GM18907 (cell line): ENCODE data around the gene ASIC2.

Source experiments
- ATAC-seq: cut with Tn5 transposase; IDR thresholded peaks from one replicate; pipeline ENCODE4 v1.9.1; 2021; ENCODE audit warnings: mild to moderate bottlenecking, moderate library complexity; ENCODE audit not compliant: unreplicated experiment

The ASIC2 gene

DNA sequence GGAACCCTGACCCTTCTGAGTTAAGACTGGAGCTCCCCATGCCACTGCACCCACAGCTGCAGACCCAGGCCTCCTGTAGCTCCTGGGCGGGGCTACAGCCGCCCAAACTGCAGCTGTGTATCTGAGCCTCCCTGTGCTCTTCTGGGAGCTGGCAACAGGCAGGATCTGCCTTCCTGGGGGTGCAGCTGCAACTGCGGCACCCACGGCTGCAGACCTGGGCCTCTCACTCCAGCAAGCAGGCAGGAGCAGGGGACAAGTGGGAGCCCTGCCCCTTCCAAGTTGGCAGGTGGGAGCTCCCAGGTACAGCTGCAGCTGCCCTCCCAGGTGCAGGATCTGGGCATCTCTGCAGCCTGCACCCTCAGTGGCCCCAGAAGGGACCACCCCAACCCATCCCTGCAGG is 259.9 kb downstream of the ASIC2 start:
- ATAC-seq: no peak

DNA sequence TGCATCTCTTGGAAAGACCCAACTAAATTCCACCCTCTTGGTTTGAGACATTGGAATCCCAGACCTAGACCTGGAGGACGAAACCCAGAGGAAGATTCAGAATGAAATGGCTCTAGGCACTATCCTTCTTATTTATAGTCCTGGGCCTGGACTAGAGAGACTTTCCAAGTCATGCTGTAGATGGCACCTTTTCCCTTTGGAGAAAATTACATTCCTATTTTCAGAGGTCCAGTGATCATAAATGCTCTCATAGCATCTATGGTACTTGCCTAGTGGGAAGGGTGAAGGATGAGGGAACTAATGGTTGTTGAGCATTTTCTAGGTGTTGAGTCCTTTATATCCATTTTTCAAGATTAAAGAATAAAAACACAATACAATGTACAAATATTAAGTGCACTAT is 264.3 kb downstream of the ASIC2 start:
- ATAC-seq: no peak

DNA sequence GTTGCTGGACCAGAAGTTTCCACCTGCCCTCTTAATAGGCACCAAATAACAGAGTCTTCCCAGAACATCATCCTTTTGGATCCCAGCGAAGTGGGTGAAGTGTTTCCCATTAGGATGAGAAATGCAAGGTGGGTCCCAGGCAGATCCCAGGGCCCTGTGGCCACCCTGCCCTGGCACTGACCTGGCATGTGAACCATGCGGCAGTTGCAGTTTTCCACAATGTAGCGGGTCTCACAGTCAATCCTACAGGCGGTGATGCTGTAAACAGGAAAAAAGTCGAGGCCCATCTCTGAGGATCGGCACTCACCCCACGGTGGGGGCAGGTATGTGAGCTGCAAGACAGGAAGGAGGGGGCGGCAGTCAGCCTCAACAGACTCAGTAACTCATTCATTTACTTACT is 265.0 kb downstream of the ASIC2 start:
- ATAC-seq: no peak

DNA sequence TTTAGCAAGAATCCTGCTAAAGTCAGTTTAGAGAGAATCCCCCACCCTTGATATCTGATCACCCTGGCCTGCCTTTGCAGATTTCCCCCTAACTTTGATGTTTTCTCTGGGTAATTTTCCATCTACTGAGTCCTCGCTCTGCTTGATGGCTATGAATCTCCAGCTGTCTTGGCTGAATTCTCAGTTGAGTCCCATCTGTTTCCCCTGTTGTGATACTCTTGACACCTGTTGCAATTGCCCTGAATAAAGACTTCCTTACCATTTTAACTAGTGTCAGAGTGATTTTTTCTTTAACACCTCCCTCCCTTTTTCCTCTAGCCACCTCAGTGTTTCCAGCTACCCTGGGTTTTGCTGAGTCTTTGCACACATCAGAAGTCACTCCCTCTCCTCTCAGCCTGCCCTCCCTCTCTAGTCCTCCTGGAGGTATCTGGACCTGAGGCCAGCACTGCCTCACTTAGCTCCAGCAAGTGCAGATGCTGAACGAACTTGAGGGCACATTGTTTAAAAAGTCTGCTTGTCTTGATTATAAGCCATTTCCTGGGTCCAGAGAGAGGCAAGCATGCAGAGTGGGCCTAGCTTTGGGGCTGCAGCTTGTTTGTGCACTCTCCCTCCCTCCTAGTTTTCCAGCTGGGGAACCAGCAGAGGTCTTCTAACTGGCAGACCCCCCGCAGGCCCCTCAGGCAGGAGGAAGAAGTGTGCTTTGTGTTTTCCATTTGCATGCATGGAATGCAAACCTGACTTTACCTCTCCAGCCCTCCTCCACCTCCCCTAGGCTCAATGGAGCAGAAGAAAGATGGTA is 268.2 kb downstream of the ASIC2 start:
- no peak for ATAC-seq

DNA sequence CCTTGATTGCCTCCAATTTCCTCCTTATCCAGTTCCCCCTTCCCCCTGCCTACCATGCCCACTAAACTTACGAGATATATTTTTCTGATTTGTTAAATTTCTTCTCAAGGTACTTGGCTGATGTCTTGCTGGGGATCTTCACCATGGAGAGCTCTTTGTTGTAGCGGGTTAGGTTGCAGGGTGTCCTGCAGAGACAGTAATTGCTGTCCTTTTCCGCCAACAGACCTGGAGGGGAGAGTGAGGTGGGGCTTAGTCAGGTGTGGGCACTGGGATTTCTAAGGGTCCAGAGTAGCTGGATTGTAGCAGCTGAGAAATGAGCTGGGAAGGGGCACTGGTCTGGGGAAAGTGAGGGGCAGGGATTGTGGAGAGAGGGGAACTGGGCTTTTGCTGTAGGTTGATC is 269.3 kb downstream of the ASIC2 start:
- ATAC-seq: no peak

DNA sequence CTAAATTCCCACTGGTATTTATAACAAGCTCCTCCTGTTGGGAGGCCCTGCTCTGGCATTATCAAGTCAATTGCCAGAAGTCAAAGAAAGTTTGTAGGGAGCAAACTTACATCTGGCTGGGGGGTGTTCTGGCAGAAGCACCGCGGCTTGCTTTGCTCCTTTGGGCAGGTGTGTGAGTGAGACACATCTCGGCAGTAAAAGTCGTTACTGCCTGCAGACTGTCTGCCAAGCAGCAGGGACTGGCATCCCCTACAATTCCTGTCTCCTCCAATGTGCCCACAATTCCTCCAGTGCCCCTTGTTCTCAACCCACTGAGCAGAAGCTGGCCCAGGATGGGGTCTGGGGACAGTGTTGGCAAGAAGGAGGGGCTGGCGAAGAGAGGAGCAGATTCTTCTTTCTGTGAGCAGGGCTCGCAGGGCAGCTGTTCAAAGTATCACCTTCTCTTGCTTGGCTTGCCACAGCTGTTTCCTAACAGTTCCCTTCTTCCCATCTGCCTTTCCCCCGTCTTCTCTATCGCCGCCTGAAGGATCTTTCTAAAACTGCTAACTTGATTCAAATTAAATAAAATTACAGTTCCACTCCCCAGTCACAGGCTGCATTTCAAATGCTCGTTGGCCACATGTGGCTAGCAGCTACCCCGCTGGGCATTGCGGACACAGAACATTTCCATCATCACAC is 271.2 kb downstream of the ASIC2 start:
- no peak for ATAC-seq

DNA sequence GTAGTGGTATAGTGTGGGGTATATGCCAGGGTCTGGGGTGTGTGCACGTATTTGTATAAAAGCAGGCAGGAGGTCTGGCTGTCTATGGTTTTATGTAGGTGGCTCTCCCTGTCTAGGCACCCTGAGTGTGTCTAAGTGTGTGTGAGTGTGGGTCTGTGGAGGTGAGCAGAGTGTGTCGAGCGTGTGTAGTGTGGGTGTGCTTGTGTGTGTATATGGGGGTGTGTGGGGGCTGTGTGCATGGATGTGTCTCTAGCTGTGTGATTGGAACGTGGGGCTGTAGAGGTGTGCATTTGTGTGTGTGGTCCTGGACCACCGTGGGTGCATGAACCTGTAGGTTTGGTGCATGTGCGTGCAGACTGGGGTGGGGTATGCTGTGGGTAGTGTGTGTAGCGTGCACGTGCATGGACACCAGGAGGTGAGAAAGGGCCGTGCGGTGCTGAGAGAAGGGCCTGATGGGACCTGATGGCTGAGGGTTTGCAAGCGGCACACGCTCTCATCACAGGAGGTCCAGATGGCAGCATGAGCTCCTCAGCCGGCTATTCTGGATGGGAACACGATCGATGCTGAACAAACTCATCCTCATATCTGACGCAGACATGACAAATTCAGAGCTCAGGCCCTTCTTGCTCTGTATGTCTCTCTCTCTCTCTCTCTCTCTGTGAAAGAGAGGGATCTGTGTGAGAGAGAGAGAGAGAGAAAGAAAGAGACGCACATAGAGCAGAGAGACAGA is 273.8 kb downstream of the ASIC2 start:
- ATAC-seq: no peak

DNA sequence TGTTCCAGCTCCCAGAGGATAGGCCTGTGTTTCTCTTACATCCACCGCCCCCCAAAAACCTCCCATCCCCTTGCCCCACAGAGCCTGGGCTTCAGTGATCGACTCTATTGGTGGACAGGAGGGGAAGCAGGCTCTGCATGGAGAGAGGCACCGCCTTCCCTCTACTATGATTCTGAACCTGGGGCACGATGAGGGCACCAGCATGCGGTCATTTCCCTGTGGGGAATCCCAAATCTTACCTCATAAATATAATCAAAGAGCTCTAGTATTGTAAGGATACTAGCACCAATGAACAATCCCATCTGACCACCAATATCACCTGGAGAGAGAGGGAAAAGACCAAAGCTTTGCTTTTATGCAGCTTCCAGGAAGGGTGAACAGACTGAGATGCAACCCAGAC is 275.7 kb downstream of the ASIC2 start:
- no peak for ATAC-seq

DNA sequence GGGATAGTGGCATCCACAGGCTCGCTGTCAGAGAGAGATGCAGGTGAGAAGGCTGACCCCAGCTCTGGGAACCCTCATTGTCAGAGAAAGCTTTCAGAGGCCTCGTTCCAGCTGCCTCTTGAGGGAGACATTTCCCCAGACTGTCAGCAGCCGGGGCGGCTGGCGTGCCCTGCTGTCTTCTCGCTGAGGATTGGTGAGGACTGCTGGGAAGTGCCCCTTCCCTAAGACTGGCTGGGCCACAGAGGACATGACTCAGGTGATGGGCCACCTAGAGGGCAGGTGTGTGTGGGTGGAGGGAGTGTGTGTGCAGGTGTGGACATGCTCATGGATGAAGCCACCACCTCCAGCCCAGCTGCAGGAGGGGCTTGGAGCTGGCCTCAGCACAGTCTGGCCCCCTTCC is 276.2 kb downstream of the ASIC2 start:
- ATAC-seq: no peak

DNA sequence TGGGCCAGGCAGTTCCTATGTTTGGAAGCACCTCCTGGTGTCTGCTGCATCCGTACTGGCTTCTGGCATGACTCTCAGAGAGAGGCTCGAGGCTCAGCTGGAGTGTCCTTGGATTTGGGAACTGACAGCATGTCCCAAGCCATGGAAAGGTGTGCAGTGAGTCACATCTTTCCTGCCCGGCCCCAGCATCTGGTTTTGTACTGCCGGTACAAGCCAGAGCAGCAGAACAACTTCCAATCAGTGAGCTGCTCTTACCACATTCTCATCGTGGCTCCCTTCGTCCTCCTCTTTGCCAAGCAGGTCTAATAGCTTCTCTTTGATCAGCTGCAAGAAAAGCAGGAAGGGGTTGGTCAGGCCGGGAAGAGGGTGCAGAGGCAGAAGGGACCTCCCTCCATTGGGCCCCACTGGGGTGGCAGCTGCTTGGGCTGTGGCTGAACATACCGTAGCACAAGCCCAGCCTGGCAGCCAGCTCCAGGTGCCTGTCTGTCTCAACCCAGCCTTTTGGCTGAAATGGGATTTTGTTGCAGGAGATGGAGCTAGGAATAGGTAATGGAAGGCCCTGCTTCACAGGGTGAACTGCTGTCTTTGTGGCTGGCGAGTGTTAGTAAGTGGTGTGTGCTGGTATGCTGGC is 277.3 kb downstream of the ASIC2 start:
- ATAC-seq: no peak

DNA sequence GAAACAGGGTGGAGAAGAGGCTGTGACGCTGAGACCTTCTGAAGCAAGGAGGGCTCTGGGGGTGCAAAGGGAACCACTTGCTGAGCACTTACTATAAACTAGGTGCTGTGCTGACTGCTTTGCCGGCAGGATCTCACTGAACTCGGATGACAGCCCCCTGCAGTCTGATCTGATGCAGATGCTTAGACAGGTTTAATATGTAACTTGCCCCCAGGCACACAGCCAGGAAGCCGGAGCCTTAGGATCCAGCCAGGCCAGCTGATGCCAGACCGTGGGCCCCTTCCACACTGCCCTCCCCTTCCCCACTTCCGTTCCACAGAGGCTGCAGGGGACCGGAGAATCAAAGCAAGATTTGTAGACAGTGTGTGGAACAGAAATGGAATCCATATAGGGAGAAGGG is 278.3 kb downstream of the ASIC2 start:
- no peak for ATAC-seq

DNA sequence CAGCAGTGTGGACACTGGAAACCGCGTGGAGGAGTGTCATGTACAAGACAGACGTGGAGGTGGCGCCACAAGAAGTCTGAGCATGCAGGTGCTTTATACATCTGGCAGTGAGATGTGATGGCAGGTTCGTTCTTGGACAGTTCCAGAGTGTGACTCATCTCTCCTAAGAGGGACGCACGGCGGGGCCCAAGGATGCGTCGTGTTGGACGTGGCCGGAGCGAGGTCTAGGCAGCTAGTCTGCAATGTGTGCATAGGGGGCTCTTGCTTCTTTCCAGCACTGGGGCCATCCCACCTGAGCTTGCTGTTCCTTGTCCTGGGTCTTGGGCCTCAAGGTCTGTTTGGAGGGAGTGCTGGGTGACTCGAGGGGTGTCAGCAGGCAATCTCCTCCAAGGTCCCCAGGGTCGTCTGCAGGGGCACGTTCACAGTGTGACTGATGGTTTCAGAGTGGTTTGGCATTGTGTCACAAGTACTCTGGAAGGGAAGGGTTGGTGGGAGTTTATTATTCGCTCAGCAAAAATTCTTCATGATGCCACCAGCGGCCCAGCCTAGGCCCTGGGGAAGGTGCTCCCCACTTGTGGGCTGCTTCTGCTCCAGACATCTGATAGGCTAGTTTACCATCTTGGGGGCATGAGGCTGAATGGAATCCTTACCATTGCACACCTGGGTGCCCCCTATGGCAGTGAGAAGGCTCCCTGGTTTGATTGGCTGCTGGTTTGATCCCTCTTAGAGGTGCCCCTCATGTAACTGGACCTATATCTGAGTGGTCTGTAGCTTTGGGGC is 279.3 kb downstream of the ASIC2 start:
- ATAC-seq: no peak

DNA sequence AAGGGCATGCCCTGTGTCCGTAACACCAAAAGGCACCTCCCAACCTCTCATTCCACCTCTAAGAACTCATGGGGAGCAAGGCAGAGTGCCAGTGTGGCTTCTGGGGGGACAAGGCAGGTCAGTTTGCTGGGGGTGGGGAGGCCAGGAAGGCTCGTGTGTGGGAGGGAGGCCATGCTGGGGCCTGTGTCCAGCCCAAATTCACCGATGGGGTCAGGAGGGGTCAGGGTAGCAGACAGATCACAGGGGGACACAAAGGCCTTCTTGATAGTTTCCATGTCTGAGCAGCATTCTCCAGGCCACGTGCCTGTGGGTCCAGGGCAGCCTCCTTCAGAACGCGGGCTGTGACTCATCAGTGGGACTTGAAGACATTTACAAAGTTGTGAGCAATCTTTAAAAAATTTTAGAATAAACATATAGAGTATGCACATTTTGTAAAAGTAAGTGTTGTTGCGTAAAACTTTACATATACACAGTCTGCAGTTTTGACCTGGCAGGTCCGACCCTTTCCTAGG is 280.5 kb downstream of the ASIC2 start:
- ATAC-seq: no peak

DNA sequence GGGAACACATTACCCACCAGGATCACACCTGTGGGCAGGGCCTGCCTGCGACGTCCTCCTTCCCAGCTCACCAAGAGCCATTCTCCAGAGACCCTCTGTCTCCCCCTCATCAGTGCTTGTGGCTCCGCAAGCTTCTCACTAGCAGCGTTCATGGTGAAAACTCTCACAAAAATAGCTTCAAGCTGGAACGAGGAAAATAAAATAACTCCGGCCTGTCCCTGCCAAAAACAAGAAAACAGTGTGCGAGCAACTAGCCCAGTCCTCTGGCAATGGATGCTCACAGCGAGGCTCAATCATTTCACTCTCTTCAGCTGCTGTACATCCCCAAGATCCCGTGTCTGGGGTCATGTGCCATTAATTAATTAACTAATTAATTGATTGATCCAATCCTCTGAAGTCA is 283.5 kb downstream of the ASIC2 start:
- no peak for ATAC-seq

DNA sequence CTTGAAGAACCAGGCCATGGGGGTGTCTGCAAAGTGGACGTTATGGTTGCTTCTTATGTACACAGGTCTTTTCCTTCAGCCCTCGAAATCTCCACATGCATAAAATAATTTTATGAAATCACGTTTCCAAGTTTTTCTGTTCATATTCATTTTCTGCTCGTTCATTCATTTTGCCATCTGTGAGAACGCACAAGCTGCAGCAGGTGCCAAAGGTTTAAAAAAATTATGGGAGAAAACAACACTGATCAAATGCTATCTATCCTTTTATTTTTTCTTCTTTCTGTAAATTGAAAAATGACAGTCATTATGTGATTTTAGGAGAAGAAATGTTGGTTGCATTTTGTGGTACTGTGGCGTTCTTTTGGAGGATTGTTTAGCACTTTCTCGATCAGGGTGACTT is 285.9 kb downstream of the ASIC2 start:
- ATAC-seq: no peak

DNA sequence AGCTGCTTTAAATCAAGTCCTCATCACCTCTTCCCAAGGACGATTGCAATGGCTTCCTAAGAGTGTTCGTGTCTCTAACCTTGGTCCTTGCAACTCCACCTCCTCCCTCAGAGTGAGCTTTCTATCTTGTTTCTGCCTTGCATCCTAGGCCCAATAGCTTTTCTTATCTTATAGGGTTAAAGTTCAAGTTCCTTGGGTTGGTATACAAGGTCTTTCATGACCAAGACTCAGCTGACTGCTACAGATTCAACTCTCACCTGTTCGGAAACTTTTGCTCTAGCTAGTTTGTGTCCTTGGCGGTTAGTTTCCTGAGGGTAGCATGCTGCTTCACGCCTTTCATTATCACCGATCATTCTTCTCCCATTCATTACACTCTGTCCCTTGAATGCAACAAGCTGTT is 290.8 kb downstream of the ASIC2 start:
- ATAC-seq: no peak

DNA sequence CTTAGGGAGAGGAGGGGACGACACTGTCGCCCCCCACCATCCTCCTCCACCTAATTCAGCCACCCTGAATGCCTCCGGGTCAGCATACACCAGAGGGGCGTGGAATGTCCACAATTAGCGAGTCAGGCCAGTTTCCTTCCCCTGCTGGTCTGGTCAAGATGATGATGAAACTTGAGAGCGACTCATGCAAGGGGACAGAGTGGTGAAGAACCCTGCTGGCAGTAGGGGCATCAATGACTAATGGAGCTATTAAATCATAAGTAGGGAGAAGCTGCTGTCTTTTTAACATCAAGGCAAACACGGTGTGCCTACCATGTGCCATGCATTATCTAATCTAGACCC is 294.2 kb downstream of the ASIC2 start:
- ATAC-seq: no peak

DNA sequence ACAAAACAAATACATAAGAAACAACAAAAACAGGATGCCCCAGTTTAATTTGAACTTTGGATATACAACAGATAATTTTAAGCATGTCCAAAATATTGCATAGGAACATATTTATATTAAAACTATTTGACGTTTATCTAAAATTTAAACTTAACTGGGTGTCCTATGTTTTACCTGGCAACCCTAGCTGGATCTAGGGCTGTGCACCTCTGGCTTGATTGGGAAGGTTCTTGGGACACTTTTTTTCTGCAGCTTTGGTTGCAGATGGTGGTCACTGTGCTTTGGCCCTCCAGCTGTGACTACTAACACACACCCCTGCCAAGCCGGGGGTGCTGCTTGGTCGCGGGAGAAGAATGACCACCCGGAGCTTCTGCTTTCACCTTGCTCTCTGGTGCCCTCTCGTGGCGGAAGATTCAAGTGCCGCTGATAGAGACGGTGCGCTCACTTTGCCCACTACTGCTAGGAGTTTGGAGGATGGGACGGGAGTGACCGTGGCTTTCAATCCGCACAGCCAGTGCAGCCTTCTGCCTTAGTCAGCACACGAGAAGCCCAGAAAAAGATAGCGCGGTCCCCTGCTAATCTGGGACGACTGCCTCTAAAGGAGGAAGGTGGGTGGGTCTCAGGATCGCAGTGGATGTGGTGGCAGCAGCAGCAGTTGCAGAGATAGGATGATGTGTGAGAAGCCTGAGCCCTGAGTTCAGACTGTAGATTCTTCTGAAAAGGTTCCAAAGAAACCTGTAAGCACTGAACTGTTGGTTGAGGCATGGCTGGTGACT is 294.8 kb downstream of the ASIC2 start:
- no peak for ATAC-seq

DNA sequence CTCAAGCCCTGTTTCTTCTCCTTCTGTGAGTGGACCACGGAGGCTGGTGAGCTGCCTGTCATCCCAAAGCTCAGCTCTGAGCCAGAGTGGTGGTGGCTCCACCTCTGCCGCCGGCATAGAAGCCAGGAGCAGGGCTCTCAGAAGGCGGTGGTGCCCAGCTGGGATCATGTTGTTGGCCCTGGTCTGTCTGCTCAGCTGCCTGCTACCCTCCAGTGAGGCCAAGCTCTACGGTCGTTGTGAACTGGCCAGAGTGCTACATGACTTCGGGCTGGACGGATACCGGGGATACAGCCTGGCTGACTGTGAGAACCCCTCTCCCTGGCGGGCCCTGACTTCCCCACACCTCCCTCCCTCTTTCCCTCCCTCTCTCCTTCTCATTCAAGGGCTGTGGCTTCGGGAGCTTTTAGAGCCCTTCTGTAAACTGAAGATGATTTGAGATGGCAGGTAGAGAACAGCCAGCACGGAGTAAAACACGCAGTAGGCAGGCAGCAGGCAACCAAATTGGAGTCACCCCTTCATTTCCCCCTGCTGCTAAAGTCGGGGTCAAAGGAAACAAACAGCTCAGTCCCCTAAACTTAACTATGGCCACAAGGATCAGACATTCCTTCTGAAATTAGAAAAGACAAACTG is 297.6 kb downstream of the ASIC2 start:
- ATAC-seq: no peak
